ENCODE data around the gene UNC79. TPM values are rescaled to one million over a fixed set of nuclear protein-coding genes. Genes with fewer than 3 reads are reported as not detected.

UNC79 gene
- total and polyA plus RNA-seq, 11 donors, result 0.04 to 0.58 (median 0.42) TPM

DNA sequence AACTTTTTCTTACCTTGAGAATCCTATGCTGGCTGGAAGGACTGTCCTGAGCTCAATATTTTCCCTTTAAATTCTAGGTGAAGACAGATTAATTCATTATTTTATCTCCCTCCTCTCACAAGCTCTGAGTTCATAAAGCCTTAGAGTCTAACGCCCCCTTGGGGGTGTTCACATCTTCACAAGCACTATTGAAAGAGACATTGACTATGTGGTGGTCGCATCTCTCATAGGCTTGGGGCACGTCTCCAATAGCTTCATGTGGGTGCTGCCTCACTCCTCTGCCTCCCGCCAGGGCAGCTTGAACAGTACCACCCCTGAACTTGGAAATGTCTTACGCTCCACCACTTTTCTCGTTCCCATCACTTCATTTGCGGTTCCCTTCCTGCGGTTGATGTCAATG, 106.2 kb downstream of the UNC79 start:
- TF ChIP-seq, protein P1, sequence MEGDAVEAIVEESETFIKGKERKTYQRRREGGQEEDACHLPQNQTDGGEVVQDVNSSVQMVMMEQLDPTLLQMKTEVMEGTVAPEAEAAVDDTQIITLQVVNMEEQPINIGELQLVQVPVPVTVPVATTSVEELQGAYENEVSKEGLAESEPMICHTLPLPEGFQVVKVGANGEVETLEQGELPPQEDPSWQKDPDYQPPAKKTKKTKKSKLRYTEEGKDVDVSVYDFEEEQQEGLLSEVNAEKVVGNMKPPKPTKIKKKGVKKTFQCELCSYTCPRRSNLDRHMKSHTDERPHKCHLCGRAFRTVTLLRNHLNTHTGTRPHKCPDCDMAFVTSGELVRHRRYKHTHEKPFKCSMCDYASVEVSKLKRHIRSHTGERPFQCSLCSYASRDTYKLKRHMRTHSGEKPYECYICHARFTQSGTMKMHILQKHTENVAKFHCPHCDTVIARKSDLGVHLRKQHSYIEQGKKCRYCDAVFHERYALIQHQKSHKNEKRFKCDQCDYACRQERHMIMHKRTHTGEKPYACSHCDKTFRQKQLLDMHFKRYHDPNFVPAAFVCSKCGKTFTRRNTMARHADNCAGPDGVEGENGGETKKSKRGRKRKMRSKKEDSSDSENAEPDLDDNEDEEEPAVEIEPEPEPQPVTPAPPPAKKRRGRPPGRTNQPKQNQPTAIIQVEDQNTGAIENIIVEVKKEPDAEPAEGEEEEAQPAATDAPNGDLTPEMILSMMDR (IDR thresholded peaks at IDR 0.05), result peak in 3 of 12 donors; percentile 3 to 17 (median 9)
- TF ChIP-seq POLR2A (IDR thresholded peaks at IDR 0.05), result no peak
- Histone ChIP-seq H3K4me3 (no peak overlapping the region), H3K36me3 (no peaks in the 10 kb centered on the region), H3K27me3 (no peaks in the 10 kb centered on the region), H3K9me3 (peaks cover 0 to 3% (median 0%) of the 10 kb centered on the region in 12 donors), H3K27ac (no peak overlapping the region), H3K4me1 (peaks cover 0 to 19% (median 0%) of the 10 kb centered on the region in 12 donors)
- no peak for DNase-seq
- intact Hi-C loops (cut with DNase I), result loop anchor here in 1 of 10 donors (10.0 kb wide), 1 partner anchor 322 kb away; no protein-coding TSS in a partner anchor
- ATAC-seq, result no peak
- 62 to 85% (median 68%) methylated on average over 8 of the region's 8 CpGs for WGBS, 4 donors

DNA sequence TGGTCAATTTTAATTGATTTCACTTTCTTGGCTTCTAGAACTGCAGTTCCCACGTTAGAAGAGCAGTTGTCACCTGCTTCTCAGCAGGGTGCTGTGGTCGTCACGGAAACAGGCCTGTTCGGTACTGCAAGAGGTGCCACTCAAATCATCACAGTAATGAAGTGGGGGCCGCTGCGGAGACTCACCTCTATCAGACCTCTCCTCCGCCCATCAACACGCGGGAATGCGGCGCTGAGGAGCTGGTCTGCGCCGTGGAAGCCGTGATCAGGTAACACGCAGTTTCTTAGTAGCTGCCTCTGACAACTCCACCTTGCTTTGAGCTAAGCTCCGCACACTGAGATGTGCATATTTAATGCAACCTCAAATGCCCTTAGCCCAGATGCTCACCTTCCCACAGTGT, 107.2 kb downstream of the UNC79 start:
- no peaks in the 10 kb centered on the region for H3K36me3 ChIP-seq
- DNase-seq, result no peak
- WGBS, 4 donors, result 84 to 89% (median 86%) methylated on average over 16 of the region's 16 CpGs
- no peaks in the 10 kb centered on the region for H3K27me3 ChIP-seq
- no peak for TF ChIP-seq POLR2A (IDR thresholded peaks at IDR 0.05)
- TF ChIP-seq, protein P1 (IDR thresholded peaks at IDR 0.05), result no peak
- ATAC-seq, result no peak
- no peak overlapping the region for H3K27ac ChIP-seq
- H3K4me1 ChIP-seq, result peaks cover 0 to 12% (median 0%) of the 10 kb centered on the region in 12 donors
- no peak overlapping the region for H3K4me3 ChIP-seq
- H3K9me3 ChIP-seq, result peaks cover 0 to 3% (median 0%) of the 10 kb centered on the region in 12 donors
- intact Hi-C loops (cut with DNase I), result loop anchor here in 1 of 10 donors (10.0 kb wide), 1 partner anchor 323 kb away; no protein-coding TSS in a partner anchor

DNA sequence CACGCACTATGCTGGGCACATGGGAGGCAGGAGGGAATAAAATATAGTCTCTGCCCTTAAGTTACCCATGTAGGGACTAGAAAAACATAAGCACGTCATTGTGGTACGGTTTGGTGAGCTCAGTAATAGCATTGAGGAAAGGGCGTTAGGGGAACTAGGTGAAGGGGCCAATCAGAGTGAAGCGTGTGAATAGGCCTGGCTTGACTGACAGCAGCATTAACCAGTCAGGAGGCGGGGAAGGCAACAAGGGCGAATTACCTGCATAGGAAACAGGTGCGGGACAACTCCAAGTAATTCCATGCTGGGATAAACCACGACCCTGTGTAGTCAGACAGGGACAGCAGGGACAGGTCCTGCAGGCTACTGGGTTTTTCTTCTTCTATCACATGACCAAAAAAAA, 107.7 kb downstream of the UNC79 start:
- no peak for DNase-seq
- Histone ChIP-seq H3K27me3 (no peaks in the 10 kb centered on the region), H3K27ac (no peak overlapping the region), H3K4me3 (no peak overlapping the region), H3K4me1 (peaks cover 0 to 8% (median 0%) of the 10 kb centered on the region in 12 donors), H3K36me3 (no peaks in the 10 kb centered on the region), H3K9me3 (peaks cover 0 to 3% (median 0%) of the 10 kb centered on the region in 12 donors)
- intact Hi-C loops (cut with DNase I), result loop anchor here in 1 of 10 donors (10.0 kb wide), 1 partner anchor 324 kb away; no protein-coding TSS in a partner anchor
- WGBS, 4 donors, result 91 to 93% (median 91%) methylated on average over 9 of the region's 9 CpGs
- ATAC-seq, result no peak
- TF ChIP-seq POLR2A (IDR thresholded peaks at IDR 0.05), result no peak
- TF ChIP-seq, protein P1 (IDR thresholded peaks at IDR 0.05), result no peak

- H3K27ac ChIP-seq, result no peak overlapping the region
- H3K27me3 ChIP-seq, result no peaks in the 10 kb centered on the region
- peaks cover 0 to 4% (median 0%) of the 10 kb centered on the region in 12 donors for H3K4me1 ChIP-seq
- H3K9me3 ChIP-seq, result no peaks in the 10 kb centered on the region
- TF ChIP-seq, protein P1 (IDR thresholded peaks at IDR 0.05), result no peak
- TF ChIP-seq POLR2A (IDR thresholded peaks at IDR 0.05), result no peak
- DNase-seq, result no peak
- 28 to 41% (median 37%) methylated on average over 1 of the region's 1 CpG for WGBS, 4 donors
- intact Hi-C loops (cut with DNase I), result loop anchor here in 2 of 10 donors (5.0 to 10.0 kb wide), 2 partner anchors 295 to 333 kb away; partner anchors contain the start of genes GON7 (in 1 of the 2) and UBR7 (in 1 of the 2)
- no peak for ATAC-seq
- H3K36me3 ChIP-seq, result no peaks in the 10 kb centered on the region
- no peak overlapping the region for H3K4me3 ChIP-seq
Observed at GRCh38 chr14:93540235-93540634, 109.5 kb downstream of the UNC79 start.

All from heart left ventricle (tissue), 16 donors.